ENCODE results near the gene ENOSF1.

The ENOSF1 gene

DNA sequence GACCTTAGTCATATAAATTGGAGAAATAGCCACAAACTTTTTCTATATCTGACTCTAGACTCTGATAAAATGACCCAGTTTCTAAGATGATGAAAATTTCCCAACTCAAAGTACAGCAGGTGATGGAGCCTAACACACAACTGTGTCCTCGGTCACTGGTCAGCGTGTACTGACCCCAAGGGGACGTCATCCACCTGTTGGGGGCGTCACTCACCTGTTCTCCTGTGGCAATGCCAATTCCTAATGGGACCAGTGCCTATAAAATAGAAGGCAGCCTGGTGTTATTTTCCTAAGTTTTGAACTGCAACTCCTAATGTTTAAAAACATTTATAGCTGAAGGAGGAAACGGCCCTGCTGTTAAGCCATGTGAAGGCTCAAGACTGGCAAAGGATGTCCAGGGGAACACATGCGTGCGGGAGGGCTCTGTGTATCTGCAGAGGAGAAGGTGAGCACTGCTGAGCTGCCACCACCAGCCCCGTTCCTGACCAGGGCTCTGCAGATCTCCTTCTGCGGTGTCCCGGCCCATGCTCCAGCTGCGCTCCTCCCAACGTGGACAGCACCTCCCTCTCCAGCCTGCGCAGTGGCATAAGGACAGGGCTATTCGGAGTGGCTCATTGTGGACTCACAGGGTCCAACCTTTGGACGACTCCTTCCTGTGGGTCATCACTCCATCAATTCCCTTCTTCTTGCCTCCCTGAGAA lies 33.8 kb downstream of the ENOSF1 start:
- Histone ChIP-seq H3K4me1 (ENCODE audit: insufficient read depth, low read length) (peaks cover 42% of the 10 kb centered on the region), H3K27me3 (ENCODE audit: insufficient read depth, low read length, poor library complexity) (no peaks in the 10 kb centered on the region), H3K4me2 (ENCODE audit: insufficient read depth, low read length) (no peak overlapping the region), H2AFZ (ENCODE audit: low read depth, low read length) (no peak overlapping the region), H3K27ac (ENCODE audit: low read length) (no peak overlapping the region), H3K9me3 (ENCODE audit: insufficient read depth, low read length, severe bottlenecking) (no peaks in the 10 kb centered on the region), H4K20me1 (ENCODE audit: insufficient read depth, low read length) (0 out of 2 replicates have a peak, but pooled peaks cover 4% of the 10 kb centered on the region), H3K36me3 (ENCODE audit: insufficient read depth, low read length) (peaks cover 51% of the 10 kb centered on the region), H3K4me3 (ENCODE audit: low read depth in 1 of 2, low read length in 2 of 2) (no peak overlapping the region), H3K79me2 (ENCODE audit: insufficient read depth, low read length) (no peaks in the 10 kb centered on the region), H3K9ac (ENCODE audit: low read depth, low read length) (no peak overlapping the region)
- ATAC-seq (ENCODE audit: insufficient read depth, low read depth) (no peak), DNase-seq (no peak)
- TF ChIP-seq, protein P1, sequence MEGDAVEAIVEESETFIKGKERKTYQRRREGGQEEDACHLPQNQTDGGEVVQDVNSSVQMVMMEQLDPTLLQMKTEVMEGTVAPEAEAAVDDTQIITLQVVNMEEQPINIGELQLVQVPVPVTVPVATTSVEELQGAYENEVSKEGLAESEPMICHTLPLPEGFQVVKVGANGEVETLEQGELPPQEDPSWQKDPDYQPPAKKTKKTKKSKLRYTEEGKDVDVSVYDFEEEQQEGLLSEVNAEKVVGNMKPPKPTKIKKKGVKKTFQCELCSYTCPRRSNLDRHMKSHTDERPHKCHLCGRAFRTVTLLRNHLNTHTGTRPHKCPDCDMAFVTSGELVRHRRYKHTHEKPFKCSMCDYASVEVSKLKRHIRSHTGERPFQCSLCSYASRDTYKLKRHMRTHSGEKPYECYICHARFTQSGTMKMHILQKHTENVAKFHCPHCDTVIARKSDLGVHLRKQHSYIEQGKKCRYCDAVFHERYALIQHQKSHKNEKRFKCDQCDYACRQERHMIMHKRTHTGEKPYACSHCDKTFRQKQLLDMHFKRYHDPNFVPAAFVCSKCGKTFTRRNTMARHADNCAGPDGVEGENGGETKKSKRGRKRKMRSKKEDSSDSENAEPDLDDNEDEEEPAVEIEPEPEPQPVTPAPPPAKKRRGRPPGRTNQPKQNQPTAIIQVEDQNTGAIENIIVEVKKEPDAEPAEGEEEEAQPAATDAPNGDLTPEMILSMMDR (IDR thresholded peaks at IDR 0.05; ENCODE audit: borderline replicate concordance, extremely low read depth, low read length, poor library complexity, severe bottlenecking): no peak
- TF ChIP-seq EZH2 (IDR thresholded peaks at IDR 0.05; ENCODE audit: borderline replicate concordance, low read depth, low read length, severe bottlenecking): no peak

DNA sequence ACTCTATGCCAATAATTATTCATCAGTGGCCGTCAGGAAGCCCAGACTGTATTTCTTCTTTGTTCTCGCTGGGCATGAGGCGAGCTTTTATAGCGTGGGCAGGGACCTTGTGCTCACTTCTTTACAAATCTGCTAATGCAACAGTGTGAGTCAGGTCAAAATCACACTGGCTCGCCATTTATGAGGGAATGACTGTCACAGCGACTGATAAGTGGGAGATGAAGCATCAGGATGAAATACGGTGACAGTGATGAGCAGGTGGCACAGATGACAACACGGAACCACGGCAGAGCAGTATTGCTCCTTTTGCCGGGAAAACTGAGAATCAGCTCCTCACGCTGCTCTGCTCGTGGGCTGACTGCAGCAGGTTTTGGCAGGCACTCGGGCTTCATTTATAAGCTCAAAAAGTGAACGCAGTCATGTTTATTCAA lies 34.5 kb downstream of the ENOSF1 start:
- H3K79me2 ChIP-seq (ENCODE audit: insufficient read depth, low read length): no peaks in the 10 kb centered on the region
- peaks cover 36% of the 10 kb centered on the region for H3K4me1 ChIP-seq (ENCODE audit: insufficient read depth, low read length)
- DNase-seq: no peak
- no peaks in the 10 kb centered on the region for H3K27me3 ChIP-seq (ENCODE audit: insufficient read depth, low read length, poor library complexity)
- H3K4me2 ChIP-seq (ENCODE audit: insufficient read depth, low read length): no peak overlapping the region
- no peak overlapping the region for H3K4me3 ChIP-seq (ENCODE audit: low read depth in 1 of 2, low read length in 2 of 2)
- TF ChIP-seq, protein P1 (IDR thresholded peaks at IDR 0.05; ENCODE audit: borderline replicate concordance, extremely low read depth, low read length, poor library complexity, severe bottlenecking): no peak
- no peak for TF ChIP-seq EZH2 (IDR thresholded peaks at IDR 0.05; ENCODE audit: borderline replicate concordance, low read depth, low read length, severe bottlenecking)
- H3K9me3 ChIP-seq (ENCODE audit: insufficient read depth, low read length, severe bottlenecking): no peaks in the 10 kb centered on the region
- H3K27ac ChIP-seq (ENCODE audit: low read length): peak overlapping the region; percentile 23; the same call in 1 of the 2 replicates
- H4K20me1 ChIP-seq (ENCODE audit: insufficient read depth, low read length): 0 out of 2 replicates have a peak, but pooled peaks cover 4% of the 10 kb centered on the region
- H3K9ac ChIP-seq (ENCODE audit: low read depth, low read length): no peak overlapping the region
- H2AFZ ChIP-seq (ENCODE audit: low read depth, low read length): no peak overlapping the region
- ATAC-seq (ENCODE audit: insufficient read depth, low read depth): no peak
- H3K36me3 ChIP-seq (ENCODE audit: insufficient read depth, low read length): peaks cover 58% of the 10 kb centered on the region

DNA sequence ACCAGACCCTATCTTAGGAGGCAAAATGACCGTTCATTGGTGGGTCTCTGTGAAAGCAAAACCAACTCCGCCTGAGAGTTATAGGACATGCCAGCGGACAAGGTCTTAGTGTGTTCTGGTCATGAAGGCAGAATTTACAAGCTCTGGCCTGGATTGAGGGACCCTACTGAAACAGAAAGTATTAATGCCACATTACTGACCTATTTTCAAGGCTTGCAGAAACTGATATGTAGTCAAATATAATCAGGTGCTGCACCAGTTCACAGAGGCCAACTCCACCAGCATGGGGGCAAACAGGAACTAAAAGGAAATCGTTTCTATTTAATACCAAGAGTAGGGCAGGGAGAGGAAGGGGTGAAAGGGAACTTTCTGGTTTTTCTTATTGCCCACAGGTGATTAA lies 35.3 kb downstream of the ENOSF1 start:
- Histone ChIP-seq H3K4me3 (ENCODE audit: low read depth in 1 of 2, low read length in 2 of 2) (no peak overlapping the region), H3K4me1 (ENCODE audit: insufficient read depth, low read length) (peaks cover 27% of the 10 kb centered on the region), H3K27ac (ENCODE audit: low read length) (peak overlapping the region; percentile 34; the same call in 1 of the 2 replicates), H2AFZ (ENCODE audit: low read depth, low read length) (no peak overlapping the region), H3K79me2 (ENCODE audit: insufficient read depth, low read length) (peaks cover 5% of the 10 kb centered on the region; the same call in 1 of the 2 replicates), H3K36me3 (ENCODE audit: insufficient read depth, low read length) (peaks cover 66% of the 10 kb centered on the region), H3K27me3 (ENCODE audit: insufficient read depth, low read length, poor library complexity) (no peaks in the 10 kb centered on the region), H3K9ac (ENCODE audit: low read depth, low read length) (no peak overlapping the region), H3K9me3 (ENCODE audit: insufficient read depth, low read length, severe bottlenecking) (no peaks in the 10 kb centered on the region), H4K20me1 (ENCODE audit: insufficient read depth, low read length) (peaks cover 12% of the 10 kb centered on the region; the same call in 1 of the 2 replicates), H3K4me2 (ENCODE audit: insufficient read depth, low read length) (no peak overlapping the region)
- ATAC-seq (ENCODE audit: insufficient read depth, low read depth): no peak
- DNase-seq: no peak
- TF ChIP-seq, protein P1 (IDR thresholded peaks at IDR 0.05; ENCODE audit: borderline replicate concordance, extremely low read depth, low read length, poor library complexity, severe bottlenecking): no peak
- TF ChIP-seq EZH2 (IDR thresholded peaks at IDR 0.05; ENCODE audit: borderline replicate concordance, low read depth, low read length, severe bottlenecking): no peak
